IPS-20b (cell line): Measurements from ENCODE around the gene CXXC4.
A peak's percentile ranks its signal among the peaks of the same experiment; 100 is the strongest.

Source experiments
- H3K27ac ChIP-seq: one replicate; pipeline ENCODE4 v1.5.1; 2013; ENCODE audit warnings: low read length
- H3K27me3 ChIP-seq: 2 replicates; pipeline ENCODE4 v1.6.1; 2013; ENCODE audit warnings: mild to moderate bottlenecking, low read length, inconsistent platforms; ENCODE audit not compliant: insufficient read depth
- H3K36me3 ChIP-seq: 2 replicates; pipeline ENCODE4 v1.6.1; 2013; ENCODE audit warnings: low read depth, mild to moderate bottlenecking, inconsistent platforms, low read length, moderate library complexity; ENCODE audit not compliant: insufficient read depth
- H3K4me1 ChIP-seq: 2 replicates; pipeline ENCODE4 v1.6.1; 2013; ENCODE audit warnings: mild to moderate bottlenecking, control low read depth, inconsistent platforms, low read length, moderate library complexity; ENCODE audit not compliant: insufficient read depth
- H3K4me3 ChIP-seq: 2 replicates; pipeline ENCODE4 v1.5.1; 2013; ENCODE audit warnings: mild to moderate bottlenecking, low read length, inconsistent platforms
- H3K9ac ChIP-seq: 2 replicates; pipeline ENCODE4 v1.6.1; 2013; ENCODE audit warnings: low read depth, mild to moderate bottlenecking, inconsistent platforms, low read length, moderate library complexity
- H3K9me3 ChIP-seq: 2 replicates; pipeline ENCODE4 v1.6.1; 2013; ENCODE audit warnings: mild to moderate bottlenecking, low read depth, low read length, inconsistent platforms; ENCODE audit not compliant: insufficient read depth

Gene CXXC4

GRCh38 chr4:104488151-104488550 is 6.5 kb downstream of the CXXC4 start:
- no peak overlapping the region for H3K4me3 ChIP-seq

DNA sequence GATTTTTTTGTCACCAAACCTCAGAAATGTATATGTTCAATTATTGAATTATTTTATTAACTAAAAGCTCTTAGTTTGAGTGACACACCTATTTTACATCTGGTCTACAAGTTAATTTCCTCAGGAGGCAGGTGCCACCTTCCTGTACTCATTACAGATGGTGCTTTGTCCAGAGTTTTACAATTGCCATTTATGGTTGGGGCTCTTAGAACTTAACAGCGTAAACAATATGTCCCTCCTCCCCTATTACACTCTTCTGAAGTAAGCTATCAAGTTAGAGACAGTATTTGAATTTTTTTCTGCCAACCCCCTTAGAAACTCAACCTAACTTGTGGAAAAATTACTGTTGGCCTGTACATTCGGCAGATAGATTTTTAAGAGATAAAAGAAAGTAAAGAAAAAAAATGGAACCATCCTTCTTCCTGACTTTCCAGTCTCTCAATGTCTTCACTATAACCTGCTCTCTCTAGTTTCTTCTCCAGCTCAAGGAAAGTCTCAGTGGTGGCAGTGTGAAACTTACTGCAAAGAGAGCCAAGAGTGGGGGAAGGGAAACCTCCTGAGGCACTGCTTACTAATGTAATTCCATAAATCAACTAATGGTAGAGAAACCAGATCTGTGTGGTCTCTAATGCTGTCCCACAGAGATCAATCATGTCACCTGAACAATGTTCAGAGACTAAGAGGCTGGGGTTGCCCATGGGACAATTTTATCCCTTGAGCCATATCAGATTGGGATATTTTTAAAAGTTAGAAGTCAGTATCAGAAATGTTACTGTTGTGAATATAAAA is 7.8 kb downstream of the CXXC4 start:
- Histone ChIP-seq H3K36me3 (no peaks in the 10 kb centered on the region), H3K27ac (no peak overlapping the region), H3K9me3 (no peaks in the 10 kb centered on the region), H3K4me3 (peak overlapping the region; percentile 8; the same call in 1 of the 2 replicates), H3K27me3 (no peaks in the 10 kb centered on the region; the same call in 1 of the 2 replicates), H3K9ac (no peak overlapping the region), H3K4me1 (peaks cover 14% of the 10 kb centered on the region; the same call in 1 of the 2 replicates)

More at GRCh38 chr4:104488151-104488550, 6.5 kb downstream of the CXXC4 start:
- peaks cover 3% of the 10 kb centered on the region; the same call in 1 of the 2 replicates for H3K27me3 ChIP-seq
- H3K27ac ChIP-seq, result no peak overlapping the region
- no peaks in the 10 kb centered on the region for H3K9me3 ChIP-seq
- no peaks in the 10 kb centered on the region for H3K36me3 ChIP-seq
- H3K9ac ChIP-seq, result no peak overlapping the region
- H3K4me1 ChIP-seq, result peaks cover 22% of the 10 kb centered on the region; the same call in 1 of the 2 replicates

GRCh38 chr4:104475652-104476051 is 19.0 kb downstream of the CXXC4 start:
- no peaks in the 10 kb centered on the region for H3K27me3 ChIP-seq
- H3K36me3 ChIP-seq, result no peaks in the 10 kb centered on the region
- peaks cover 16% of the 10 kb centered on the region; the same call in 1 of the 2 replicates for H3K4me1 ChIP-seq
- H3K4me3 ChIP-seq, result no peak overlapping the region; the same call in 1 of the 2 replicates
- H3K9me3 ChIP-seq, result no peaks in the 10 kb centered on the region
- H3K27ac ChIP-seq, result no peak overlapping the region
- H3K9ac ChIP-seq, result no peak overlapping the region

- Histone ChIP-seq H3K27me3 (no peaks in the 10 kb centered on the region), H3K9me3 (no peaks in the 10 kb centered on the region), H3K4me1 (peaks cover 20% of the 10 kb centered on the region; the same call in 1 of the 2 replicates), H3K36me3 (no peaks in the 10 kb centered on the region), H3K27ac (no peak overlapping the region), H3K9ac (no peak overlapping the region), H3K4me3 (no peak overlapping the region)
These were observed 21.9 kb downstream of the CXXC4 start for GRCh38 chr4:104472766-104473165.

GRCh38 chr4:104470770-104471169 is 23.9 kb downstream of the CXXC4 start:
- Histone ChIP-seq H3K36me3 (no peaks in the 10 kb centered on the region), H3K9ac (no peak overlapping the region), H3K4me1 (peaks cover 18% of the 10 kb centered on the region; the same call in 1 of the 2 replicates), H3K4me3 (no peak overlapping the region), H3K27me3 (no peaks in the 10 kb centered on the region), H3K9me3 (no peaks in the 10 kb centered on the region), H3K27ac (no peak overlapping the region)

- no peaks in the 10 kb centered on the region for H3K36me3 ChIP-seq
- no peaks in the 10 kb centered on the region for H3K9me3 ChIP-seq
- no peak overlapping the region for H3K27ac ChIP-seq
- H3K4me1 ChIP-seq, result peaks cover 10% of the 10 kb centered on the region; the same call in 1 of the 2 replicates
- no peaks in the 10 kb centered on the region for H3K27me3 ChIP-seq
- H3K9ac ChIP-seq, result no peak overlapping the region
- no peak overlapping the region for H3K4me3 ChIP-seq
These were observed 24.9 kb downstream of the CXXC4 start for GRCh38 chr4:104469794-104470193.

DNA sequence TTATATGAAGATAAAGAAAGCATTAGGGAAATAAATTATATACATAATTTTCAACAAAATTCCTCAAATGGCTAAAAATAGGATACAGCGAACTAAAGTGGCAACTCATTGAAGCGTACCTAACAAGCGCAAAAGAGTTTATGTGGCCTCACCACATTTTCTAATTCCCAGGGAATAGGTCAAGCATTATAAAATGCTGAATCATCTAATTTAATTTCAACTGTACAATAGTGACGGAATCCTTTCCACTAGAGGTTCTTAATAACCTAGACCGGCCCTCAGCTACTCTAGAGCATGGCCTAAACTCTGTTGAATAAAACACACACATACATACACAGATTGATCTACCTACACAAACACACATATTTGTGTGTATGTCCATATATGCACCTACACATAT is 29.1 kb downstream of the CXXC4 start:
- Histone ChIP-seq H3K27me3 (no peaks in the 10 kb centered on the region), H3K9me3 (no peaks in the 10 kb centered on the region), H3K27ac (no peak overlapping the region), H3K4me3 (no peak overlapping the region), H3K9ac (no peak overlapping the region), H3K4me1 (peaks cover 3% of the 10 kb centered on the region; the same call in 1 of the 2 replicates), H3K36me3 (no peaks in the 10 kb centered on the region)

- Histone ChIP-seq H3K9me3 (no peaks in the 10 kb centered on the region), H3K9ac (no peak overlapping the region), H3K4me1 (no peaks in the 10 kb centered on the region; the same call in 1 of the 2 replicates), H3K27ac (no peak overlapping the region), H3K27me3 (no peaks in the 10 kb centered on the region), H3K4me3 (no peak overlapping the region), H3K36me3 (no peaks in the 10 kb centered on the region)
These were observed 29.5 kb downstream of the CXXC4 start for GRCh38 chr4:104465201-104465600.

DNA sequence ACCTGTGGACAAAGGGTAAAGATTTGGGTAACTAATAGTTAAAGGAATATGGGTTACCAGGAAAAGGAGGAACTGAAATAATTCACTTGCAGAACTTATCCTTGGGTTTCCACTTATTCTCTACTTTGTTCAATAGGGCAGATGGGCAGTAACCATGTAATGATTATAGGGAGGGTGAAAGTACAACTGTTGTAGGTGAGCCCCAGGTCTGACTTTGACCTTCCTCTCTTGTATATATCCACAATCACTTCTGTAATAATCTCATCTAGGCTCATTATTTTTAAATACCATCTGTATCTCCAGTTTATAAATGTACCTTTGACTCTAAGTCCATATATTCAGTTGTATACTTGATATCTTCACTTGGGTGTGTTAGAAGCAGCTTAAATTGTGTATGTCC is 32.1 kb downstream of the CXXC4 start:
- H3K4me3 ChIP-seq, result no peak overlapping the region
- H3K9me3 ChIP-seq, result no peaks in the 10 kb centered on the region
- no peak overlapping the region for H3K9ac ChIP-seq
- no peaks in the 10 kb centered on the region; the same call in 1 of the 2 replicates for H3K4me1 ChIP-seq
- H3K27ac ChIP-seq, result no peak overlapping the region
- no peaks in the 10 kb centered on the region for H3K36me3 ChIP-seq
- H3K27me3 ChIP-seq, result no peaks in the 10 kb centered on the region

DNA sequence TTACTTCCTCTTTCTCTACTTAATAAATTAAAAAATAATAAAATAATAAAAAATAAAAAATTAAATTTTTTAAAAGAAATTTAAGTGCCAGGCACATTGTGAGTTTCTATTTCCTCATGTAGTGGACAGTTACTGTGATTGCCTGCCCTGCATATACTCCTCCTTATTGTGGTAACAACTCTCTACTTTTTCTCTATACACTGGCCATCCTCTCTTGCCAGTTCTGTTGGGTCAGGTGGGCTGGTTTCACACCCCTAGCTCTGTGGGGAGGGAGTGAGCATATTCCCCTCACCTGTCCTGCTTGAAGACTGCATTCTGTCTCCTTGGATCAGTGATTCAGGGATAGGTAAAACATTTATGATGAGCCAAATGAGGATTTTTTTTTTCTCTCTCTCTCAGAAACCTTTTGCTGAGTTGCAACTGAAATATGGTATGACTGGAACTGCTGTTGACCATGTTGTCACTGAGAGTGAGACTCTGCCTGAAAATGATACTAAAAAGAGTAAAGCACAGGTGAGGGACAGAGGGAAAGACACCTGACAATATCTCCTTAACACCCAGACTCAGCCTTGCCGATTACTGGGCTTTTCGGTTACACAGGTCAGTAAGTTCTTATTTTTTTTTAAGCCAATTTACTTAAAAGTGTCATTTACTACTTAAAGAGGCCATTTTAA is 37.2 kb downstream of the CXXC4 start:
- Histone ChIP-seq H3K9me3 (no peaks in the 10 kb centered on the region), H3K9ac (no peak overlapping the region), H3K4me3 (no peak overlapping the region), H3K36me3 (no peaks in the 10 kb centered on the region), H3K4me1 (no peaks in the 10 kb centered on the region; the same call in 1 of the 2 replicates), H3K27ac (no peak overlapping the region), H3K27me3 (no peaks in the 10 kb centered on the region)

GRCh38 chr4:104451573-104451972 is 43.1 kb downstream of the CXXC4 start:
- Histone ChIP-seq H3K36me3 (no peaks in the 10 kb centered on the region), H3K4me3 (no peak overlapping the region), H3K27ac (no peak overlapping the region), H3K9ac (no peak overlapping the region), H3K4me1 (peaks cover 13% of the 10 kb centered on the region; the same call in 1 of the 2 replicates), H3K9me3 (no peaks in the 10 kb centered on the region), H3K27me3 (no peaks in the 10 kb centered on the region)
